Body of pancreas (tissue), 4 donors: ENCODE measurements around the gene UHRF2. TPM values are rescaled to one million over a fixed set of nuclear protein-coding genes. Genes with fewer than 3 reads are reported as not detected.

Experiments used
- ATAC-seq: fragments of 150-250 bp; one replicate; pipeline ENCODE4 v1.9.1; 2016
- DNase-seq, 4 donors: peaks; one replicate each; pipeline ENCODE4 v3.0.0-alpha.2; 2019
- H3K27ac ChIP-seq, 4 donors: fragments of 200-600 bp; sonication (generic); 1 replicate in 3 of 4; 2 replicates in 1 of 4; pipeline versions ENCODE4 v1.5.1 to v1.6.1; 2016 to 2019; ENCODE audit warnings: mild to moderate bottlenecking in 1 of 4, mixed read lengths in 1 of 4, moderate library complexity in 1 of 4
- H3K27me3 ChIP-seq, 2 donors: fragments of 200-600 bp; sonication (generic); one replicate each; pipeline ENCODE4 v1.6.0; 2016; ENCODE audit warnings: mild to moderate bottlenecking in 1 of 2
- H3K36me3 ChIP-seq, 2 donors: fragments of 200-600 bp; sonication (generic); replicated peaks in 1 of 2; 2 replicates each; pipeline ENCODE4 v1.5.1; 2016; ENCODE audit warnings: low read depth in 2 of 2; ENCODE audit not compliant: insufficient read depth in 1 of 2
- H3K4me1 ChIP-seq: fragments of 200-600 bp; sonication (generic); one replicate; pipeline ENCODE4 v1.6.0; 2016
- H3K4me3 ChIP-seq, 2 donors: fragments of 200-600 bp; sonication (generic); 1 replicate in 1 of 2; 2 replicates in 1 of 2; pipeline ENCODE4 v1.5.1; 2016 to 2019
- H3K9me3 ChIP-seq, 3 donors: fragments of 200-600 bp; sonication (generic); 1 replicate in 2 of 3; 2 replicates in 1 of 3; pipeline ENCODE4 v1.5.1; 2016
- CTCF ChIP-seq, 7 experiments: fragments of 450-650 bp in 4 of 7; fragments of 200-600 bp in 3 of 7; sonication (generic) in 3 of 7; IDR thresholded peaks; one replicate each; pipeline ENCODE4 v1.5.1; 2016 to 2019; ENCODE audit warnings: antibody characterized with exemption in 7 of 7
- POLR2A ChIP-seq, 3 donors: fragments of 450-650 bp; IDR thresholded peaks; one replicate each; pipeline ENCODE4 v1.6.1; 2016; ENCODE audit warnings: antibody characterized with exemption in 3 of 3, mild to moderate bottlenecking in 2 of 3
- WGBS, 2 donors: methylation state at CpG; one replicate each; pipeline ENCODE4 v1.1.5; 2017; 5-methylcytosine and 5-hydroxymethylcytosine counted together
- intact Hi-C: fragments of 100-400 bp; cut with DNase I; formaldehyde crosslinking; loops from one replicate; pipeline ENCODE4 v1.15.1; 2023
- total RNA-seq, 2 donors: library from RNA; depleted of rRNA; stranded (reverse); fragments of >200 nt; gene quantifications; one replicate each; pipeline ENCODE4 v1.1.0, GENCODE V29; 2016

The UHRF2 gene
- total RNA-seq, 2 donors from 2014 or later, result 52.1 to 69.8 TPM

GRCh38 chr9:6489099-6489498 is 76.1 kb downstream of the UHRF2 start:
- DNase-seq (no peak), ATAC-seq (no peak)
- Histone ChIP-seq H3K4me3 (no peak overlapping the region), H3K27me3 (no peaks in the 10 kb centered on the region), H3K27ac (no peak overlapping the region), H3K9me3 (no peaks in the 10 kb centered on the region), H3K4me1 (no peaks in the 10 kb centered on the region), H3K36me3 (peaks cover 0 to 2% of the 10 kb centered on the region in 2 donors)
- intact Hi-C loops, result no loop called here
- TF ChIP-seq CTCF (IDR thresholded peaks at IDR 0.05), result no peak
- no peak for TF ChIP-seq POLR2A (IDR thresholded peaks at IDR 0.05)
- 34 to 64% methylated on average over 1 of the region's 1 CpG for WGBS, 2 donors

GRCh38 chr9:6490863-6491262 is 77.9 kb downstream of the UHRF2 start:
- no peaks in the 10 kb centered on the region for H3K27me3 ChIP-seq
- no peaks in the 10 kb centered on the region for H3K9me3 ChIP-seq
- no peak overlapping the region for H3K4me3 ChIP-seq
- 61 to 75% methylated on average over 2 of the region's 2 CpGs for WGBS, 2 donors
- no peak overlapping the region for H3K27ac ChIP-seq
- H3K36me3 ChIP-seq, result peaks cover 0 to 2% of the 10 kb centered on the region in 2 donors
- ATAC-seq (no peak), DNase-seq (no peak)
- H3K4me1 ChIP-seq, result no peaks in the 10 kb centered on the region
- no peak for TF ChIP-seq POLR2A (IDR thresholded peaks at IDR 0.05)
- TF ChIP-seq CTCF (IDR thresholded peaks at IDR 0.05), result no peak
- intact Hi-C loops, result no loop called here

GRCh38 chr9:6495466-6495865 is 82.5 kb downstream of the UHRF2 start:
- intact Hi-C loops, result no loop called here

GRCh38 chr9:6498982-6499381 is 86.0 kb downstream of the UHRF2 start:
- H3K36me3 ChIP-seq, result peaks cover 10 to 11% of the 10 kb centered on the region in 2 donors

More at GRCh38 chr9:6495466-6495865, 82.5 kb downstream of the UHRF2 start:
- peaks cover 9 to 10% of the 10 kb centered on the region in 2 donors for H3K36me3 ChIP-seq
- no peaks in the 10 kb centered on the region for H3K4me1 ChIP-seq
- ATAC-seq, result no peak
- H3K27ac ChIP-seq, result no peak overlapping the region
- TF ChIP-seq POLR2A (IDR thresholded peaks at IDR 0.05), result no peak
- TF ChIP-seq CTCF (IDR thresholded peaks at IDR 0.05), result no peak
- H3K4me3 ChIP-seq, result no peak overlapping the region
- H3K27me3 ChIP-seq, result no peaks in the 10 kb centered on the region
- no peak for DNase-seq
- 93 to 96% methylated on average over 1 of the region's 1 CpG for WGBS, 2 donors
- H3K9me3 ChIP-seq, result no peaks in the 10 kb centered on the region

More at GRCh38 chr9:6498982-6499381, 86.0 kb downstream of the UHRF2 start:
- no peak overlapping the region for H3K27ac ChIP-seq
- 86 to 96% methylated on average over 1 of the region's 1 CpG for WGBS, 2 donors
- H3K4me1 ChIP-seq, result no peaks in the 10 kb centered on the region
- intact Hi-C loops, result no loop called here
- H3K4me3 ChIP-seq, result no peak overlapping the region
- TF ChIP-seq CTCF (IDR thresholded peaks at IDR 0.05) (no peak), POLR2A (IDR thresholded peaks at IDR 0.05) (no peak)
- no peak for DNase-seq
- ATAC-seq, result no peak
- no peaks in the 10 kb centered on the region for H3K9me3 ChIP-seq
- H3K27me3 ChIP-seq, result no peaks in the 10 kb centered on the region
